ENCODE measurements around the gene KCTD17.

The KCTD17 gene, protein sequence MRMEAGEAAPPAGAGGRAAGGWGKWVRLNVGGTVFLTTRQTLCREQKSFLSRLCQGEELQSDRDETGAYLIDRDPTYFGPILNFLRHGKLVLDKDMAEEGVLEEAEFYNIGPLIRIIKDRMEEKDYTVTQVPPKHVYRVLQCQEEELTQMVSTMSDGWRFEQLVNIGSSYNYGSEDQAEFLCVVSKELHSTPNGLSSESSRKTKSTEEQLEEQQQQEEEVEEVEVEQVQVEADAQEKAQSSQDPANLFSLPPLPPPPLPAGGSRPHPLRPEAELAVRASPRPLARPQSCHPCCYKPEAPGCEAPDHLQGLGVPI

DNA sequence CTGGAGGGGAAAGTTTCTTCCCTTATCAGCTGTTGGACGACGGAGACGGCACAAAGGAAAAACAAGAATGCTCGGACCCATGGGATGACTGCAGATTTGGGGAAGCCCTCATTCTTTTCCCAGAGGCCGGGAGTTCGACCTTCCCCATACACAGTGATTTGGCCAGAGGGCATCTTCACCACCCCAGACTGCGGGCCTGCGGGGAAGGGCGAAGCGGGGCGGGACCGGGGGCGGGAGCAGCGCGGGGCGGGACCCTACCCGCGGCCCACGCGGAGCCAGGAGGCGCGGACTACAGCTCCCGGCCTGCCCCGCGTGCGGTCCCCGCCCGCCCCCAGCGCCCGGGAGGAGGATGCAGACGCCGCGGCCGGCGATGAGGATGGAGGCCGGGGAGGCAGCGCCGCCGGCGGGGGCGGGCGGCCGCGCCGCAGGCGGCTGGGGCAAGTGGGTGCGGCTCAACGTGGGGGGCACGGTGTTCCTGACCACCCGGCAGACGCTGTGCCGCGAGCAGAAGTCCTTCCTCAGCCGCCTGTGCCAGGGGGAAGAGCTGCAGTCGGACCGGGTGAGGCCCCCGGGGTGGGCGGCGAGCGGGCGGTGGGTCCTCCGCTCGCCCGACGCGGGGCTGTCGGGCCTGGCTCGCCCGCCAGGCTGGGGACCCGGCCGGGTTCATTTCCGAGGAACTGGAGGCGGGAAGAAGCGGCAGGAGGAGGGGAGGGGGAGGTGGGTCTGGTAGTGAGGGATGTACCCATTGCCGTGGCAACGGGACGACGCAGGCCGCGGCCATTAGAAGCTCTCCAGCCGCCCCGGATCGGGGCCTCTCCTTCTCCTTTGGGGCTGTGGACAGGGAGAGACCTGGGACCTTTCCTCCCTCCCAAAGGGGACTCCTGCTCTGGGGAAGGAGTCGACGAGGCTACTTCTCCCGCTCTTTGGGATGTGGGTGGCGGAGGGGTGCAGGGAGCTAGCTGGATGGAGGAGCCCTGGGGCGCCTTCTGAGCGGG lies at the start of gene KCTD17:
KCTD17 (plus strand) TSS at position 352 of the 995 bp plus-strand sequence; CDS start at position 371, 19 bp downstream.
- peak; percentile 89 for DNase-seq

DNA sequence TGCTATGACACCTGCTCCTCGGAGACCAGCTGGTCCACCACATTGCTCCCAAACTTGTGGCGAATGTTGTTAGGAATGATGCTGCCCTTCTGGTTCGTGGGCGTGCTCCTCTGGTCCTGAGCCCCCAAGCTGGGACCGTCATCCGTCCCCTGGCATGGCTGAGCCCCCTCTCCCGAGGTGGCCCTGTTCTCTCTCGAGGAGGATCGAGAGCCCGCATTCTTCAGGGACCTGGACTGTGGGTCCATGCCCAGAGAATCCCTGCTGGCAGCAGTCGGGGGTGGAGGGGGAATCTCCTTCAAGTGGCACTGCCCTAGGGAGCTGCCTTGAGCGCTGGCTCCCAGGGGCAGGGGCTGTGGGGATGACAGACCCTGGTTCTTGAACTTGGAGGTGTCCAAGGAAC lies 49.7 kb upstream of the KCTD17 start:
- no peak for DNase-seq

DNA sequence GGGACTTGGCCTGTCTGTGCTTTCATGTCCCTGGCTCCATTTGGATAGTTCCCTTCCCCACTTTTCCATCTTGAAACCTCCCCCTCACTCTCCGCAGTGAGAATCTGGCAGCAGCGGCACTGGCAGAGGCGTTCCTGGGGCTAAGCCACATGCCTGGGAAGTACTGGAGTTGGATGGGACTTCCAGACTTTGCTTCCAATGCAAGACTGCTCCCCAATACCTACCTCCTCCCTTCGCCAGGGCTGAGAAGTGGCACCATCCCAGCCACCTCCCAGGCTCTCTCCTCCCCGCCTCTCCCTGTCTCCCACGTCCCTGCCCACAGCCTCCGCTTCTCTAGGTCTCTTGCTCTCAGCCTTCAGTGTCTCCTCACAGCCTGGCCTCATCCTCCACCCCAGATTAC lies 48.9 kb upstream of the KCTD17 start:
- no peak for DNase-seq

DNA sequence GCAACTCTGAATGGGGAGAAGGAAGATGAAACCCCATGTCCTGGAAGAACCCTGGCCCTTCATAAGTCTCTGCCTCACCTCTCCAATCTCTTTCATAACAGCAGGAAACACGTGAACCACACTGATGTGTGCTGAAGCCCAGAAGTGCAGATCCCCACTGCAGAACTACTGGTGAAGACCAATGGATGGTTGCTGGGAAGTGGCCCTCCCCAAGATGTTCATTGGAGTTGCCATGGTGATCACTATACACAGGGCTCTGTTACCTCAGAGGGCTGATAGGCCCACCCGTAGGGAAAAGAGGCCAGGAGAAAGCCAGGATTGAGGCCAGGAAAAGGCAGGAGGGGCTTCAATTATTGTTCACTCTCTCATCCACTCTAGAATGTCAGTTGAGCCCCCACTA lies 43.9 kb upstream of the KCTD17 start:
- no peak for DNase-seq

DNA sequence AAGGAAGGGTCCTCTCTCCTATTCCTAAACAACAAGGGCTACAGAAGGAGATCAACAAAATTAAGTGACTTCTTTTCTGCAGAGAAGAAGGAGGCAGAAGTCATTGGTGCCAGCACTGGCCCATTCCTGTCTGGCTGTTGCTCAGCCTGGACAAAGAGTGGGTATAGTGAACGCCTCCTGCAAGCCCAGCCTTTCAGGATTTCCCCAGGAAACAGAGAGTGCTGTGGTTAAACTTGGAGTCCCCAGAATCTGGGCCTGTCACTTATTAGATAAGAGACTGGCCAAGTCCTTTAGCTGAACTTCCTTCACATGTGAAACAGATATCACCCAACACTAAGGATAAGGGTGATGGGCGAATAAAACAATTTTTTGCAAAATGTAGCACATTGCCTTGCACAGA lies 43.2 kb upstream of the KCTD17 start:
- DNase-seq, result no peak

DNA sequence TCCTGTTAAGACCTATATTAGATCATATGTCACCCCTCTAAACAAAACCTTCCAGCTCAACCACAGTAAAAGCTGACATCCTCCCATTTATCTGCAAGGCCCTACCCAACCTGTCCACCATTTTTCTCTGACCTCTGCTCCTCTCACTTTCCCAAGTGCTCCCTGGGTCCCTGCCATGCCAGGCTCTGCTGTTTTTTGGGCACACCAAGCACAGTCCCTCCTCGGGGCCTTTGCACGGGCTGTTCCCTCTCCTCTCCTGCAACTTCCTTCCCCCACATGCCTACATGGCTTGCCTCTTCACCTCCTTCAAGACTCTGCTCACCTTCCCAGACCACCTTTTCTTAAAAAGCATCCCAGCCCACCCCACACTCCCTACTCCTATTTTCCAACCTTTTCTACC lies 42.1 kb upstream of the KCTD17 start:
- DNase-seq, result no peak

DNA sequence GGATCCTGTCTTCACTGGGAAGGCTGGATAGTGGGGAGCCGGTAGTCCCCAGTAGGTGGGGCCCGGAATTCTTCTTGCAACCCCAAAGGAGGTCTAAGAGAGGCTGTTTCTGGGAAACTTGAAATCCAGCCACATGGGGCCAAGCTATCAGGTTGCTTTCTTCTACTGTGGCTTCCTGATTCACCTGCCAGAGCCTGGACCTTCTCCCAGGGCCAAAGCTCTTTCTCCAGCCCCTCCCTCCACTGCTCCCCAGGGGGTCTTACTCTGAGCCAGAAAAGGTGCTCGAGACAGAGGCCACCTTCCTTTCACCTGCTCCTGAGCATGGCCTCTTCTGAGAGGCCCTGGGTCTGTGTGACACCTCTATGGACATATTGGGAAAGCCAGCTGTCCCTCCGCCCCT lies 41.4 kb upstream of the KCTD17 start:
- DNase-seq, result no peak

DNA sequence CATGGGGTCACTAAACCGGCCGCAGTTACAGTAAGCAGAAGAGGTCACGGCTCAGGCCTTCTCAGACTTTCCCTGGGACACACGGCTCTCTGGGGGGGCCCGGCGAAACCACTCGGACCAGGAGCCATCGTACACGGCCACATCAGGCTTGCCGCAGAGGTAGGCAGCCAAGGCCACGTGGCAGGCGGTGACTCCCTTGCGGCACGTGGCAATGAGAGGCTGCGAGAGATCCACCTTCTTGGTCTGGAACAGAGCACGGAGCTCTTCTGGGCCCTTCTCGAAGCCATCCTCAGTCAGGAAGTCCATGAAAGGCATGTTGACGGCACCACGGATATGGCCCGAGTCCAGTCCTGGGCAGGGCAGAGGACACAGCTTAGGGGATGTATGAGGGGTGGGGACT lies 40.6 kb upstream of the KCTD17 start:
- no peak for DNase-seq

DNA sequence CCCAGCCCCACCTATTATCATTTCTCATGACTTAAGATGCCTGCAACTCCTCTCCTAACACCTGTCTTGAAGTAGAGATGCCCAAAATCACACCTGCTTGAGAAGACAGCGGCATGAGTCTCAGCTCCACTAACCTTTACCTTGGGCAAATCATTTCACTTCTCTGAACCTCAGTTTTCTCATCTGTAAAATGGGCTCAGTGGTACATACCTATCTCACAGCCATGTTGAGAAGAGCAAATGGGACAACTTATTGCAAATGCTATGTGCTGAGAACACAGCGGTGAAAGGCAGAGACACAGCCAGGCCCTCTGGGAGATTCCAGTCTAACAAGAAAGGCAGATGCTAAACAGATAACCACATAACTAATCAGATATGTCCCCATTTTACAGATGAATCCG lies 40.1 kb upstream of the KCTD17 start:
- DNase-seq, result no peak

DNA sequence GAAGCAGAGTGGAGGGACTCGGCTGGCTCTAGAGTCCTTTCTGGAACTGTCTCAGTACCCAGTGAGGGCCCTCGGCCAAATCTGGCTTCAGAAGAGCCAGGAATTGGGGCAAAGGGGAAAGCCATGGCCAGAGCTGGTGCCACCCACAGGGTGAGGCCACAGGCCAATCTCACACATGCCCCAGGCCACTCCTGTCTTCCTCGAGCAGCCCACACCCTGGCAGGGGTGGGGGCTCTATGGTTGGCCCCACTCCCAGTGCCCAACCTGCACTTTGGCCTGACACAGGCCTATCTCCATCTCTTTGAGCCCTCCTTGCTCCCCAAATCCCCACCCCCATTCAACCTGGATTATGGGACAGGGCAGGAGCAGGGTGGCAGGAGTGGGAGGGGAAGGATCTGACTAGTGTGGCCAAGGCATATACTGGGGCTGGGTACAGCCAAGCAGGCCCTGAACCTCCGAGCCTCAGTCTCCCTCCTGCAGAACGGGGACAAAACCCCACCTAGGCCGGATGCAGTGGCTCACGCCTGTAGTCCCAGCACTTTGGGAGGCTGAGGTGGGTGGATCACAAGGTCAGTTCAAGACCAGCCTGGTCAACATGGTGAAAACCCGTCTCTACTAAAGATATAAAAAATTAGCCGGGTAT lies 39.2 kb upstream of the KCTD17 start:
- no peak for DNase-seq

DNA sequence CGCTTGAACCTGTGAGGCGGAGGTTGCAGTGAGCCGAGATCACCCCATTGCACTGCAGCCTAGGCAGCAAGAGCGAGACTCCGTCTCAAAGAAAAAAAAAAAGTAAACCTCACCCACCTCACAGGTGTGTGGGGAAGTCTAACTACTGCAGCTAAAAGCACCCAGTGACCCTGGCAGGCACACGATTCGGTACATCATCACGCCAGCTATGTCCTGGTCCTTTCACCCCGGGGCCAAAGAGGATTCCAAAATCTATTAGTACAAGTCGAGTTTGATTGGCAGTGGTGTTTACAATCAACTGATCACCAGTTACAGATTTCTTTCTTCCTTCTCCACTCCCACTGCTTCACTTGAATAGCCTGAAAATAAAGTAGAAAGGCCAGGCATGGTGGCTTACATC lies 38.6 kb upstream of the KCTD17 start:
- DNase-seq, result no peak

DNA sequence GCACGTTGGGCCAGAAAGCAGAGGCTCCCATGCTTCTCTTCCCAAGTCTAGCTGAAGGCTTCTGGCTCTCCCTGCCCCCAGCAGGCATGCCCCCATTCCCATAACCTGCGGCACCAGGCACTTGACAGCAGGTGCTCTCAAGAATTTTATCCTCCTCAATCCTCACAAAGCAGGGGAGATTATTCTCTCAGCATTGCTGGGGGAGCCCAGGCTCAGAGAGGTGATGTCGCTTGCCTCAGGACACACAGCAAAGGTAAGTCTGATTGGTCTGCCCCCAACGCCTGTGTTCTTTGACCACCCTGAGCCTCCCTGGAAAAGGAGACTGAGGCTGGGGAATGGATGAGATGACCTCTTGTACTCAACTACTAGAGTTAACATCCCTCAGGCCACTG lies 37.1 kb upstream of the KCTD17 start:
- no peak for DNase-seq

DNA sequence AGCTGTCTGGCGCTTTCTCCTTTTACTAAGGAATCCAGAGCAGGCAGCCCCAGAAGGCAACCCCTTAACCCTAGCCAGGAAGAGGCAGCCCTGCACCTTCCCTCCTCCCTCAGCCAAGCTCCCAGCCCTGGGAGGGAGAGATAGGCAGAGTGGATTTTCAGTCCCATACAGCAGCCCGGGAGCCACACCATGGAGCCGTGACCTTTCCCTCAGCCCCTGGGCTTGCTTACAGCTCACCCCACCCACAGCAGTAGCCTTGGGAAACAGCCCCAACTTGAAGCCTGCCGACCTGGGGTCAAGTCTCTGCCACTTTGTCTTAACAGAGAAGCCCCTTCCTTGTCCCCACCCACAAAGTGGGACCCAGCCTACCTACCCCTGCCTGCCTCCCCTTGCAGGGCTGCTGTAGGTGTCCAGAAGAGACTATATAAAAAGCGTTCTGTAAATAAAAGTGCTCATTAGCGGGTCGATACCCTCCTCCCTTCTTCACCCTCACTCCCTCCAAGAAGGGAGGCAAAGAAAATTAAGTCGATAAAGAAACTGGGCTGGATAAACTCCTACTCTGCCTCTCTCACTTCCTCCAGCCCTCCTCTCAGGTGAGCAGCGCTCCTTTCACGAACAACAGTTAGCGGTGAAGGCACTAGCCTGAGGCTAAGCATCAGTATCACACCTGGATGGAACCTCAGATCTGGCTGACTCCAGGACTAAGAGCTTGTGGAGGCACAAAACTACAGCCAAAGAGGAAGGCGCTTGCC lies 36.5 kb upstream of the KCTD17 start:
- no peak for DNase-seq

DNA sequence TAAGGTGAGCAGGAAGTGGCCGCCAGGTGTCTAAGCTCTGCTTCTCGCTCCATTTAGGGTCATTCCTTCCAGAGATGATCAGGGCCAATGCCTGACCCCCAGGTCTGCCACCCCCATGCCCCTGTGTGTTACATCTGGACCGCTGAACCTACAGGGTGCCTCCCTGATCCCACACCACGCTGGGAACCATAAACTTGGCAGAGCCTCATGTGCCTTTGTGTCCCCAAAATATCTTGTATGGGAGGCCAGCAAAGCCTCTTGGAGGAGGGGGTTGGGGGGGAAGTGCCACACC lies 36.0 kb upstream of the KCTD17 start:
- no peak for DNase-seq

DNA sequence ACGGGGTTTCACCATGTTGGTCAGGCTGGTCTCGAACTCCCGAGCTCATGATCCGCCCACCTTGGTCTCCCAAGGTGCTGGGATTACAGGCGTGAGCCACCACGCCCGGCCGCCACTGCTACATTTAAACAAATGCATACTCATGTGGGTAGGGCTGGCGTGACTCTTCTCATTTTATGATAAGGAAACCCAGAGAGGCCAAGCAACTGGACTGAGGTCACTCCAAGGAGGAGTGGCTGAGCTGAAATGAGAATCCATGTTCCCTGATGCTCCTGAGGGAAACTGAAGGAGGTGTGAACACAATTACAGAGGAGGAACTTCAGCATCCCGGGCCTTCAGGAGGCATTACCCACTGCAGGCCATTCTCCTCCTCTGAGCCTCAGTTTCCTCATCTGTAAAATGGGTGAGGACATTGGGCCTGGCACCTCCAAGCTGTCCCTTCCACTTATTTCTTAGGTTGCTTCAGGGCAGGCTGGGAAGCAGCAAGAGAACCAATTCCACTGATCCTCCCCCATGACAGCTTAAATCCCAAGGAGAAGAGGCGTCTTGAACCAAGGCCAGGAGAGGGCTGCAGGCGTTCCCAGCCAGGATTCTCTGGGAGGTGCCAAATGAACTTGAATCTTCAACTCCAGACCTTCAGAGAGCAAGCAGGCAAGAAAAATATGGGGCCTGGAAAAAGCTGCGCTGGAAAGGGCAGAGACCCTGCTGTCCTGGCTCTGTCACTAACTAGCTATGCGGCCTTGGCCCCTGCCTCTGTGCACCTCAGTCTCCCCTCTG lies 35.2 kb upstream of the KCTD17 start:
- no peak for DNase-seq

DNA sequence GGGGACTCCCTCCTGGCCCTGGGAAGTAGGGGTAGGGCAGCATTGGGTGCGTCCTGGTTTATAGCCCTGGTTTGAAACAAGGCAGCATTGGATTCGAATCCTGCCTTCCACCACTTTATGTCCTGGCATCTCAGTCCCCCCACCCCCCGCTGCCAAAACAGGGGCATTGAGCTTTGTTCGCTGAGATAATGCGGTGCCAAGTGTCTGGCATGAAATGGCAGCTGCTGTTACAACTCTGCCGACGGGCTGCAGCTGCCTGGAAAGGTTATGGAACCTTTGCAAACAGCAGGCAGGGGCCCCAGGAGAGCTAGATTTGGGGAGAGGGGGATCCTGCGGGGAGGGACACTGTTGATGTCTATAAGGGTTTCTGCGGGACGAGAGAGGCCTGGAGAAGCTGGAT lies 34.2 kb upstream of the KCTD17 start:
- DNase-seq, result no peak

DNA sequence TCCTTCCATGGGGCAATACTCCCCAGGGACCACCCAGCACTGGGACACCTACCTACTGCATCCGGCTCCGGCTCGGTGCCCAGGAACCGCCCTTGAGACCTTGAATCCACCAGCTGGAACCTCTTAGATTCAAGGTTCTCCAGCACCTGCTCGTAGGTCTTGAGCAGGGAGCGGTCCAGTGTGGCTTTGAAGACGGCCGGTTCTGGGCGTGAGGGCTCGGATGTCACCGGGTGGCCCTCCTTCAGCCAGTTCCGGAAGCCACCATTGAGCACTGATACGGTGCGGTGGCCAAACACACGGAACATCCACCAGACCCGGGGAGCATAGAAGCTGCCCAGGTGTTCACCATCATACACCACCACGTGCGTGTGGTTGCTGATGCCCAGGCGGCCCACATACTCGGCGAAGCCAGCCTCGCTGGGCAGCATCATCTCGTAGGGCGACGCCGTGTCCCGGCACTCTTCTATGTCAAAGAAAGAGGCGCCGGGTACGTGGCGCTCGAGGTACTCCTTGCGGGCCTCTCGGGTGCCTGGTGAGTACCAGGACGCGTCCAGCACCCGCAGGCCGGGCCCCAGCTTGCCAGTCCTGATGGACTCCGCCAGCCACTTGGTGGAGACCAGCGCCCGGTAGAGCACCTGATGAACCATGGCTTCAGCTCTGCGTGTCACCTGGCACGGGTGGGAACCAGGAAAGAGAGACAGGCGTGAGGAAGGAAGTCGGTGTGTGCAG lies 33.3 kb upstream of the KCTD17 start:
- no peak for DNase-seq

DNA sequence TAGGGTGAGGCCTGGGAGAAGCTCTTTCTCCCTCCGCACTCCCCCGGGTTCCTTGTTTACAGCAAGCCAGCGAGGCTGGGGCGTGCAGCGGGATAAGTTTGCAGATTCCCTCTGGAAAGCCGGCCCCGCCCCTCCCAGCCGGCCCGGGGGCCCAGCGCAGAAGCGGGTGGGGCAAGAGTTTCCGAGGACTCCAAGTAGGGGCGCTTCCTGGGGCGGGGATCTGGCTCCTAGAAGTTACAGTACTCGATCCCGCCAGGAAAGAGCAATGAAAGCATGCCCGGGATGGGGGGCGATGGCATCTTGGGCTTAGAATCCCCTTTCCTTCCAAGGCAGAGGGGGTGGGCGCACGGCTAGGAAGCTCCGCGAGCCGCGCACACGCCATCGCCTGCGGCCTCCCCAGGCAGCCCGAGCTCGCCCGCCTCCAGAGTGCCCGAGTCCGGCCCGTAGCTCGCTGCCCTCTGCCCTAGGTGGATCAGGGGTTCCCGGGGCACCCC lies 32.7 kb upstream of the KCTD17 start:
- no peak for DNase-seq

DNA sequence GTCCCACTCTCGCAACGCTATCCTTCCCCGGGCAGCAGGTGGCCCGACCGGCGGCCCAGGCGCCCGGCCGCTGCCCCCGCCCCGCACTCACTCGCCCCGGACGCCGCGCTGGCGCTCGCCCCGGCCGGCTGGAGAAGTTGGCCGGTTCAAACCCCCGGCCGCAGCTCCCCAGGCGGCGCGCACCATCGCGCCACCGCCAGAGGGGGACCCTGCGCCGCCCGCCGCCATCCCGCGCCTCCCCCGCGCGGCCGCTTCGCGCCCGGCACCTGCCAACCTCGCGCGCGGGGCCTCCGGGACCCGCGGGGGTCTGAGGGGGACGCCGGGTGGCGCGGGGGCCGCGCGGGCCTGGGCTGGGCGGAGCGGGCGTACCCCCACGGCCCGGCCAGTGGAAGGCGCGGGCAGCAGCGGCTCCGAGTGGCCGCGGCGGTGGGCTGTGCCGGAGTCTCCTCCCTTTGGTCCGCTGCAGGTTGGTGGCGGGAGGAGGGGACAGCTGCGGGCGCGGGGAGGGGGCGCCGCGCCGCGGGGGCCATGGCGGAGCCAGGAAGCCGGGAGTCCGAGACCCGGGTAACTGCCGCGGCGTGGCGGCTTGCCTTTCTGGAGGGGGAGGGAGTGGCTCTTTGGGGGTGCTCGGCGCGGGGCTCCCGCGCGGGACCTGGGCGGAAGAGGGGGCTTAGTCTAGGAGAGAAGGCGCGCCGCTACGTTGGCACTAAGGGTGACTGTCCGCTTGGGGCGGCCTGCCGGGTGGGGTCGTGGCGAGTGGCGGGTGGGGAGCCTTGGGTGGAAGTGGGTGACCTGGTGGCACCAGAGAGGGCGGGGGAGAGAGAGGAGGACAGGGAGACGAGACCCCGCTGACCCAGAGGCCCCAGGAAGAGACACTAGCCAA lies 32.0 kb upstream of the KCTD17 start, which contains the start of the genes MPST and TST:
MPST (plus strand) TSS at position 434 of the 883 bp plus-strand sequence; CDS start at position 529, 95 bp downstream.
TST (minus strand) TSS at position 139 of the 883 bp plus-strand sequence. CDS start 715 bp downstream, outside the sequence.
- peak; percentile 68 for DNase-seq

DNA sequence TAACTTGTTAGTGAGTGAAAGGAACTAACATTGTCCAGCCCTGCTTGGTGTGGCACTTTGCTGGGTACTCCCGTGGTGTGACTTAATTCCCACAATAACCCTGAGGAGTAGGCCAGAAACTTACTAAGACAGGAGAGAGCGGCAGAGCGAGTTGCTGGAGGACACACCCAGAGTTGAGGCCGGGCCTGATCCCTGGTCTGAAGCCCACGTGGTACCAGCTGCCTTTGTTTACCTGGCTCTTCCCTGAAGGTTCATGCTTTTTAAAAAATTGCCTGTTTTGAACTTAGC lies 31.4 kb upstream of the KCTD17 start:
- DNase-seq, result peak; percentile 39

All from activated CD4-positive, alpha-beta T cell treated with anti-CD3 and anti-CD28 coated beads, Interleukin-10, Interleukin-2, amounts not matched to agents 100 ng/mL and 50 ng/mL, durations not matched to agents 16 hours and 8 hours (primary cell).